HS-5 (cell line): ENCODE results near the gene UPF1.
A peak's percentile ranks its signal among the peaks of the same experiment; 100 is the strongest.

Experiments
- DNase-seq: peaks from one replicate; pipeline ENCODE4 v3.0.0-alpha.2; 2012; ENCODE audit warnings: low read depth

UPF1 gene

DNA sequence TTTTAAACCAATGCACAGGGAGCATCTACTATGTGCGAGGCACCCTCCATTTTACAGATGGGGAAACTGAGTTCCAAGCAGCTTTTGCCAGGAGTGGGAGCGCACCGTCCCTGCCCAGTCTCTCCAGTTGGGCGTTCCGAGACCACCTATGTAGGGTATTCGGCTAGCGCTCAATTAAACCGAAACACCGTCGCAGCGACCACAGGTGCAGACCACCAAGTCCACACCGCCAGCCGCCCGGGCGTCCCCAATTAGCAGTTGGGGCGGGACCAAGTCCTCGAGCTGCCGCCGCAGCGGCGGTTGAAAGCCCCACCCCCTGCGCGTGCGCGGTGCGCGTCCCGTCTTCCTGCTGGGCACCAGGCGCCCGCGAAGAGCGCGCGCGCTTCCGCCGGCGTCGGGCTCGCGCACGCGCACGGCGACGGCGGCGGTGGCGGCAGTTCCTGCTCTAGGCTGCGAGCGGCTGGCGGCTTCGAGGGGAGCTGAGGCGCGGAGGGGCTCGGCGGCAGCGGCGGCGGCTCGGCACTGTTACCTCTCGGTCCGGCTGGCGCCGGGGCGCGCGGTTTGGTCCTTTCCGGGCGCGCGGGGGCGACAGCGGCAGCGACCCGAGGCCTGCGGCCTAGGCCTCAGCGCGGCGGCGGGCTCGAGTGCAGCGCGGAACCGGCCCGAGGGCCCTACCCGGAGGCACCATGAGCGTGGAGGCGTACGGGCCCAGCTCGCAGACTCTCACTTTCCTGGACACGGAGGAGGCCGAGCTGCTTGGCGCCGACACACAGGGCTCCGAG, at the start of gene UPF1:
TSS of gene UPF1 (plus strand) at position 436 of the 782 bp plus-strand sequence. CDS start at position 687, 251 bp downstream.
- DNase-seq = peak; percentile 52

DNA sequence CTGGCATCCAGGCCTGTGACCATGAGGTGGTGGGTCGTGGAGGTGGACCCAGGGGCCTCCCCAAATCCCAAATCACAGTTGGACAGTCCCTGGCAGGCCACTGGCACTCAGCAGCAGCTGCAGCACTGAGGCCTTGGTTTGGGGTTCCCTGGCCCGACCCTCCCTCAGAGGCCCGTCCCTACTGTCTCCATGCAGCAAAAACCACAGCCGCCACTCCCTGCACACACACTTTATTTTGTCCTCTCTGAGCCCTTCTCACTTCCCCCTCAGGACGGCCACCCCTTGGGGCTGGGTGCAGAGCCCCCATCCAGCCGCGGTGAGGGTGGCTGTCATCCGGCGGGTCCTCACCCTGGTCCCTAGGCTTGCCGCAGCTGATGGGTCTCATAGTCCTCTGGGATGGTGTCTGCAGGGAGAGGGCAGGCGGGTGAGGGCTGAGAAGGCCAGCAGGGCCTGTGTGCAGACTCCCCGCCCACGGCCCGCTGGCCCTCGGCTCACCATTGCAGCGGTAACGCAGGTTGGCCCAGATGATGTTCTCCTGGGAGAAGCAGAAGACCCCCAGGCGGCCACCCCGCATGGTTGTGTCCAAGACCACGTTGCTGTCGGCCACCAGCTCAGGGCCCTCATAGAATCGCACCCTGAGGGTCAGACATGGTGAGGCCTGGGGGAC, 49.1 kb upstream of the UPF1 start:
- DNase-seq = no peak

DNA sequence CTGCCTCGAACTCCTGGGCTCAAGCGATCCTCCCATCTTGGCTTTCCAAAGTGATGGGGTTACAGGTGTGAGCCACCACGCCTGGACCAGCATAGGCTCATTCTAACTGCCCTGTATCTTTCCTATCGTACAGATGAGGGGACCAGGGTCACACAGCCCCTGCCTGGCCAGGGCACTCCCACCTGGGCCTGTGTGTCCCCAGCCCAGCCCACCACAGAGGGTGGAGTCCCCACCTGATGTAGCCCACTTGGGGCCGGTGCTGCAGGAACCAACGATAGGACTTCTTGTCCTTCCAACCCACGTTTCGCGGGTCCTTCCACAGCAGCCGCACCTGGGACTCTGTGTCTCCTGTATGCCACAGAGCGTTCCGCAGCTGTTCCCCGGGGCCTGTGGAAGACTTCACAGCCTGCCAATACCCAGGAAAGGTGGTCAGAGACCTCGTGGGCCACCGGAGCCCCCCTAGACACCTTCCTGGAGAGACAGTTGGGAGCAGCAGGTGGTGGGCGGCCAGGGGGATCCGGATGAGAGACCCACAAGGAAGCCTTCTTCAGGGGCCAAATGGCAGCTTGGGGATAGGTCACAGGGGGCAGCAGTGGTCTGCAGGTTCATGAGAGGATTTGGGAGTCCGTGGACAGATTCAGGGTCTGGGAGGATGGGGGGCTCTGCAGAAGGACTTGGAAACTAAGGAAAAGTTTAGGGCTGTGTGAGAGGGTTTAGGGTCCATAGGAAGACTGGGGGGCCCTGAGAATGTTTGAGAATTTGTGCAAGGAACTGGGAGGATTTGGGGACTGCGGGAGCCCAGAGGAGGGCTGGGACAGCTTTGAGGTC, 47.6 kb upstream of the UPF1 start:
- no peak for DNase-seq

DNA sequence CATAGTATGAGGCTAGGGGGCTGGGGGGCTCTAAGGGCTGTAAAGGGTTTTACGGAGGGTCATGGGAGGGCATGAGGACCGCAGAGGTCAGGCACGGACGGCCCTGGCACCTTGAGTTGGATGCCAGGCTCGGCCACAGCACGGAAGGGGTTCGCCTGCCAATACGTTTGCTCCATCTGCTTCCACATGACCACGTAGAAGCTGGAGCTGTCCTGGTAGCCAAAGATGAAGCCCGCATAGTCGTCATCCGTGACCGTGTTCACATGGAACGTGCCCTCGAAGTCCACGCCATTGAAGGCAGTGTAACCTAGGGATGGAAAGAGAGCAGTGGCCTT, 47.0 kb upstream of the UPF1 start:
- no peak for DNase-seq

DNA sequence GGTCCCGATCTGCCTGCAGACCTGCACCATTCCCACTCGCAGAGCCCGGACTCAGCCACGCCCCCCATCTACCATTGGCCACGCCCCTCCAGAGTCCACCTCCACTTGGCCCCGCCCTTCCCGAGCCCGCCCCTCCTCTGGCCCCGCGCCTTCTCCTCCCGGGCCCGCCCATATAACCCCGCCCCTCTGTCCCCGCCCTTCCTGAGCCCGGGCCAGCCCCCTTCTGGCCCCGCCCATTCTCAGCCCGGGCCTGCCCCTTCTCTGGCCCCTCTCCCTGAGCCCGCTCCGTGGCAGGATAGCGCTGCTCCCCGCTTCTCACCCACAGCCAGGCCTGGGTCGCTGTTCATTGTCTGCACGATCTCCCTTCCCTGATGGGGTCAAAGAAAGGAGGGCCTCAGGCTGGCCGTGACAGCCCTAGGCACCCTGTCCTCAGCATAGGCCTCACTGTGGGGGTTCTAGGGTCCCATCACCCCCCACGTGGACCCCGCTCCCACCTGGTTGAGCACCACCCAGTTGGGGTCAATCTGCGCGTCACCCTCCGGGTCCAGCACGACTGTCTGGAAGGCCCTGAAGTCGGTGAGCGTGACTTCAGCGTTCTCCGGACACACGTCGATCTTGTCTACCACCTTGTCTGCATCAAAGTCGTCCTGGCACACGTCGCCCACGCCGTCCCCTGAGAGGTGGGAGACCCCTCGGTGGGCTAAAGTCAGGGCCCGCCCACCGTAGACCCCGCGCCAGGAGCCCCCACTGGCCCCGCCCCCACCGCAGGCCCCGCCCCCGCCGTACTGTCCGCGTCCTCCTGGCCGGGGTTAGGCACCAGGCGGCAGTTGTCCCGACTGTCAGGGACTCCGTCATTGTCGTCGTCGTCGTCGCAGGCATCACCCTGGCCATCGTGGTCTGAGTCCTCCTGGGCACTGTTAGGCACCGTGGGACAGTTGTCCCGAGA, 46.3 kb upstream of the UPF1 start:
- DNase-seq = no peak

DNA sequence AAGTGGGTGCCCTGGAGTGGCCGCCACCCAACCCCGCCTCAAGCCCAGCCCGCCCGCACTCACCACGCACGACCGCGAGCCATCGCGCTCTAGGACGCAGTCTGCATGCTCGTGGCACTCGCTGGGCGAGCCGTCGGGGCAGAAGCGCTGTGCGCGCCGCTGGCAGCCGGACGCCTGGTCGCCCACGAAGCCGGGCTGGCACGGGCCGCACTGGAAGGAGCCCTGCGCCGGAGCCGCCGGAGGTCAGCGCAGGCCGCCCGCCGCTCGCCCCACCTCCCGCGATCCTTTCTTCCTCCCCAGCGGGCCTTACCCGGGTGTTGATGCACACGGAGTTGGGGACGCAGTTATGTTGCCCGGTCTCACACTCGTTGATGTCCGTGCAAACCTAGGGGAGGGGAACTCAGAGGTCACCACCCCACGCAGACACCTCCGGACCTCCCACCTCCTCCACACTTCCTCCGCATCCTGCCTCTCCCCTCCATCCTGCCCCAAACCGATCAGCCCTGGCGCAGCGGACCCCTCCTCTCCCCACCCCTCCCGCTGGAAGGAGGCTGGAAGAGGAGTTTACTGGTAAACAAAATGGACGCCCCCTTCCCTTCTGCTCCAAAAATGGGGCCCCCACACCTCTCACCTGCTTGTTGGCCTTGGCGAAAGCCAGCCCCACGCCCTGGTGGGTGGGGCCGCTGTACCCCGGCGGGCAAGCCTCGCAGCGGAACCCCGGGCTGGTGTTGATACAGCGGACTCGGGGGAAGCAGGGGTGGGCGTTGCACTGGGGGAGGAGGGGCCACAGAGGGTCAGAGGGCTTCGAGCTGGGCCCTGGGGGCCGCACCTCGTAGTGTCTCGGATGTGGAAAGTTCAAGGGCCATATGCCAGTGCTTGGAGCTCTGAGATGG, 43.0 kb upstream of the UPF1 start:
- DNase-seq = no peak

DNA sequence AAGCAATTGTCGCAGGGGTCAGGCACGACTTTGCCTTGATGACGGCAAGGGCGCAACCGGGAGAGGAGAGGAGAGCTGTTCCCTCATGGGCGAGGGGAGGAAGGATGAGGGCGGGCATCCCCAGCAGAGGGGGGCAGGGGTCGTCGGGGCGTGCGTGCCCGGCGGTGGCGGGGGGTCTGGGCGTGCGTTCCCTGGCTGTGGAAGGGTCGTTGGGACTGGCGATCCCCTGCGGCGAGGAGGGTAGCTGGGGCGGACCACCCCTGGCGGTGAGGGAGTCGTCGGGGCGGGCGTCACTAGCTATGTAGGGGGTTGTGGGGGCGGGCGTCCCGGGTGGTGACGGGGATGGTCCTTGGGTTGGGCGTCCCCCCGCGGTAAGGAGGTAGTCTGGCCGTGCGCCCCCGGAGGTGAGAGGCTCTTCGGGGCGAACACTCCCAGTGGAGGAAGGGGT, 42.3 kb upstream of the UPF1 start:
- no peak for DNase-seq

DNA sequence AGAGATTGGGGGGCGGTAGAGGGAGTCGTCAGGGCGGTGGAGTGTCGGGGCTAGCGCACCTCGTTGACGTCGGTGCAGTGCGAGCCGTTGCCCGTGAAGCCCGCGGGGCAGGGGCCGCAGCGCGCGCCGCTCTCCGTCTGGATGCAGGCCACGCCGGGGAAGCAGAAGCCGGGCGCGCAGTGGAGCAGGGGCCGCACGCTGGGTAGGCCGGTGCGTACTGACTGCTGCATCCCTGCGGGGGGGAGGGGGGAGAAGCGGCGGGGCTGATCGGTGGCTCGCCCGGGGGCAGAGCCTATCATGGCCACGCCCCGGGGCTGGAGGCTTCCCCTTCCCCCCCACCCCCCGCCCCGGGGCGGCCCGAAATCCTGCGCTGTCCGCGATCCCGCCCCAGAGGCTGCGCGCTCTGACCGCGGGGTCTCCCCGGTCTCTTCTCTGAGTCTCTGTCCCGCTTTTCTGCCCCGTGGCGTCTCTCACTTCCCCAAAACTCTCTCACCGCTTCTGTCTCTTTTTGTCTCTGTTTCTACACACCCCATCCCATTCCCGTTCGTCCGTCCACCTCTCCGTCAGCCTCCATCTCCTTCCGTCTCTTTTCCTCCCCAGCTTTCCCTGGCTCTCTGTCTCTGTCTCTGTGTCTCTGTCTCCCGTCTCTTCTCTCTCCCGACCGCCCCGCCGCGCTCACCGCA, 41.7 kb upstream of the UPF1 start:
- DNase-seq = no peak

DNA sequence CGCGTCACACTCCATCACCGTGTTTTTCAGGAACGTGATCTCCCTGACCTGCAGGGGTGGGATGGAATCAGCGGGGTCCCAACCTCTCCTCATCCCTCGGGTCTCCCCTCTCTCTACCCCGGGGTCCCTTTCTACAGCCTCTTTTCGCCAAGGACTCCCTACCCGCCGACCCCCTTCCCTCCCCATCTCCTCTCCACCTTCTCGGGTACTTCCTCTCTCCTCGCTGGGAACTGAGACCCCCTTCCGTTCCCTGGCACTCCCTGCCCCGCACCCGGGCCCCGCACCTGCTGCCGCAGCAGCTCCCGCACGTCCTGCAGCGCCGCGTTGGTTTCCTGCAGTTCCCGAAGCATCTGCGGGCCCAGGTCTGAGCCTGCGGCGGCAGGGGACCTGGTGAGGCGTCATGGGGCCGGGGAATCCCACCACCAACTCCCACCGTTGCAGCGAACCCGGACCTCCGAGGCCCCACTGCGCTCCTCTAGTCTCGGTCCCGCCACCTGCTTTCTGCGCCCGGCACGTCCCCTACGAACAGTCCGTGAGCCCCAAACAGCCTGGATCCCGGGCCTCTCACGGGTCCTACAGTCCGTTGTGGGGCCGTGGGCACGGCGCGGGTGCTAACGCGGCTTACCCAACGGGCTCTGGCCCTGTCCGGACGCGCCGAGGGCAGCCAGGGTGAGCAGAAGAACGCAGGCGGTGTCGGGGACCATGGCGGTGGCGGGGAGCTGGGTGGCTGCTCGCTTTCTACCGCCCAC, 41.0 kb upstream of the UPF1 start, which contains the start of gene COMP:
TSS of gene COMP (minus strand) at position 740 of the 749 bp plus-strand sequence. CDS start at position 704, 36 bp downstream.
- no peak for DNase-seq

DNA sequence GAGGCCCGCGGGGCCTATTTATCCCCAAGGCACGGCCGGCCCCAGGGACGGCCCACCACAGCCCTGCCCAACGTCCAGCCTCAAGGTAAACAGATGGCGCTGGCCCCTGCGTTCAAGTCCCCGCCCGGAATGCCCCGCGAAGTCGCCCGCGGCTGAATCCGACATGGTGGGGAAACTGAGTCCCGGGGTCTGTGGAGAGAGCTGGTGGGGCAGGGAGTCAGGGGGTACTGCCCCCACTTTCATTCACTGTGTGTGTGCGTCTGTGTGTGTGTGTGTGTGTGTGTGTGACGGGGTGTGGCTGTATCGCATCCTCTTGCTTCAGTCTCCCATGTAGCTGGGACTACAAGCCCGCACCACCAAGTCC, 40.5 kb upstream of the UPF1 start:
- no peak for DNase-seq

DNA sequence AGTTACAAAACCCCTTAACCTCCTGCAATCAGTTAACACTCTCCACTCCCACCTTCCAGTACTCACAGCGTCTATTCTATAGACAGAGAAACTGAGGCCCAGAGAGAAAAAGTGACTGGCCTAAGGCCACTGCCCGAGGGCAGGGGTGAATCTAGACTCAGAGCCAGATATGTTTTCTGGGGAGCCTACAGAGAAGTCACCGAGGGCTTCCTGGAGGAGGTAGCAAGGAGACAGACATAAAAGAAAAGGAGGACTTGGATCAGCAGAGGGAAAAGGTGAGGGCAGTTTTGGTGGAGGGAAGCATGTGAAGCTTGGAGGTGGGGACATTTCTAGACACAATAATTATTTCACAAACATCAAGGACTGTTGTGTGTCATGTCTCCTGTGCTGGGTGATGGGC, 39.1 kb upstream of the UPF1 start:
- no peak for DNase-seq

DNA sequence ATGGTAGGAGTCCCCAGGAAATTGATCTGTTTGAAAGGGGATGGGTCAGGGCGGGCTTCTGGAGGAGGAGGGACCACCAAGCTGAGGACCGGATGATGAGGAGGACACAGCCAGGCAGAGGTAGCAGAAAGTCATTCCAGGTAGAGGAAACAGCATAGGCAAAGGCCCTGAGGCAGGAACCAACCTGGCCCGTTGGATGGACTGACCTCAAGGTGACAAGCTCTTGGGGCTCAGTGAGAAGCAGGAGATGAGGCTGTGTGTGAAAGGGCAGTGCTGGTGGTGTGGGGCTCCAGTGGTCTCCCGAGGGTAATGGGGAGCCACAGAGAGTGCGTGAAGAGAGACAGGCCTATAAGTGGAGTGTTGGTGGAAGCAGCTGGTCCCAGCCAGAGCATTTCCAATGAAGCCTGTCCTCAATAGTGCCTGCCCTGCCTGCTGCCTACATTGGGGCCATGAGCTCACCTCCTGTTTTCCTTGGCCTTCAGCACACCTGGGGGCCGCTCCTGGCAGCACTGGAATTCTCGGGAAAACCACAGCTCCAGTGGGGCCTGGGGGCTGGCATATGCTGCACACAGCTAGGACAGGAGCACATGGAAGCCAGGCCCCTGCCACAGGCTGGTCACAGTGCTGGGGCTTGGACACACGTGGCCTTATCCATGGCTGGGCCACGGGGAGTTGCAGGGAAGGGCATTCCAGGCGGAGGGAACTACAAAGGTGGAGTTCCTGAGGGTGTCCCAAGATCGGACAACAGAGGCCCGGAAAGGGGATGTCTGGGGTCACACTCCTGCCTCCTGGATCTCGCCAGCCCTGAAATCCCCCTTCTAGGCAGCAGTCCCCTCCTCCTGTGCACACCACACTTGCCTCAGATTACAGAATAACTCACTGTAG, 38.4 kb upstream of the UPF1 start:
- no peak for DNase-seq

DNA sequence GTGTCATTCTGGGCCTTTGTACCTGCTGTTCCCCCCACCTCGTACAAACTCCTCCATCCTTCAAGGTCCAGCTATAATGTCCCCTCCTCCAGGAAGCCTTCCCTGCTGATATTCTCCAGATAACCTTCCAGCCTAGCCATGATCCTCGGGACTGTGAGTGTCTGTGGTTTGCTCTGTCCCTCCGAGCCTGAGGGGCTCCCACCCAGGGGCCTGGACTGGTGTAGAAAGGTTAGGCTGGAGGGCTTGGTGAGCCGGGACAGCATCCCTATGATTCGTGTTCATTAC, 37.8 kb upstream of the UPF1 start:
- DNase-seq = no peak

DNA sequence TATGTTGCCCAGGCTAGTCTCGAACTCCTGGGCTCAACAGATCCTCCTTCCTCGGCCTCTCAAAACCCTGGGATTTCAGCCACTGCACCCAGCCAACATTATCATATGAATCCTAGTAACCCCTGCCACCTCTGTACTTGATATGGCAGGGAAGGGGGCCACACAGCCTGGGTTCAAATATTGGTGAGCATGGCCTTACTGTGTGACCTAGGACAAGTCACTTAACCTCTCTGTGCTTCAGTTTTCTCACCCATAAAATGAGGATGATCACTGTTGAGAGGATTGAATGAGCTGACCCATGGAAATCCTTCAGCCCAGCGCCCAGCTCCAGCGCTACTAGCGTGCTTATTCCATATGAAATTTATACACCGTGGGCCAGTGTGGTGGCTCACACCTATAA, 37.1 kb upstream of the UPF1 start:
- DNase-seq = no peak

DNA sequence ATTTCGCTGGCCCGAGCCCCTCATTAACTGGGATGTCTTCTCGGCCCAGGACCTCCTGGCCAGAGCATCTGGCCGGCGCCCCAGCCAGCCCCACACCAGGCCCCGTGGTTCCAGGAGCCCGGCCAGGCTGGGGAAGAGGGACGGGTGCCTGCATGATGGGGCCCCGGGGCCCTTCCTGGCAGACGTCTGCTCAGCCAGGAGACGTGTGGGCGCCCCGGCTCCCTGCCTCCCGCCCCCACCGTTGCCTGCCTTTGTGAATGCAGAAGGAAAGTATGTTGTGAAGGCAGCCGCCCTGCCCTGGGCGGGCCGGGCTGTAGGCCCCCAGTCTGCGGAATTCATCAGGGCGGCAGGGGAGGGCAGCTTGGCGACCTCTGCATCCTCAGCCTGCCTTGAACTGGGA, 36.2 kb upstream of the UPF1 start:
- no peak for DNase-seq

DNA sequence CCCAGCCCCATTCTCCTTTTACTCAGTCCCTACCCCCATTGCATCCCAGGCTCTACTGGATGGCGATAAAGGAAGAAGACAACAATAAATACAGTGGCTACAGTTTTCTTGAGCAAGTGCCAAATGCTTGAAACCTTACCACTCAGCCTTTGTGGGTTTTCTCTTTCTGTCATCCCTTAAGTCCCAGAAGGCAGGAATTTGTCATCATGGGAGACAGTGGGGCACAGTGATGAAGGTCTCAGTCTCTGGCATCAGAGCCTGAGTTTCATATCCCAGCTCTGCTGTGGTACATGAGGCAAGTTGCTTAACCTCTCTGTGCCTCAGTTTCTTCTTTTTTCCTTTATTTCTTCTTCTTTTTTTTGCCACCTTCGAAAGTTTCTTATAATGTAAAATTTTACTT, 35.5 kb upstream of the UPF1 start:
- no peak for DNase-seq

DNA sequence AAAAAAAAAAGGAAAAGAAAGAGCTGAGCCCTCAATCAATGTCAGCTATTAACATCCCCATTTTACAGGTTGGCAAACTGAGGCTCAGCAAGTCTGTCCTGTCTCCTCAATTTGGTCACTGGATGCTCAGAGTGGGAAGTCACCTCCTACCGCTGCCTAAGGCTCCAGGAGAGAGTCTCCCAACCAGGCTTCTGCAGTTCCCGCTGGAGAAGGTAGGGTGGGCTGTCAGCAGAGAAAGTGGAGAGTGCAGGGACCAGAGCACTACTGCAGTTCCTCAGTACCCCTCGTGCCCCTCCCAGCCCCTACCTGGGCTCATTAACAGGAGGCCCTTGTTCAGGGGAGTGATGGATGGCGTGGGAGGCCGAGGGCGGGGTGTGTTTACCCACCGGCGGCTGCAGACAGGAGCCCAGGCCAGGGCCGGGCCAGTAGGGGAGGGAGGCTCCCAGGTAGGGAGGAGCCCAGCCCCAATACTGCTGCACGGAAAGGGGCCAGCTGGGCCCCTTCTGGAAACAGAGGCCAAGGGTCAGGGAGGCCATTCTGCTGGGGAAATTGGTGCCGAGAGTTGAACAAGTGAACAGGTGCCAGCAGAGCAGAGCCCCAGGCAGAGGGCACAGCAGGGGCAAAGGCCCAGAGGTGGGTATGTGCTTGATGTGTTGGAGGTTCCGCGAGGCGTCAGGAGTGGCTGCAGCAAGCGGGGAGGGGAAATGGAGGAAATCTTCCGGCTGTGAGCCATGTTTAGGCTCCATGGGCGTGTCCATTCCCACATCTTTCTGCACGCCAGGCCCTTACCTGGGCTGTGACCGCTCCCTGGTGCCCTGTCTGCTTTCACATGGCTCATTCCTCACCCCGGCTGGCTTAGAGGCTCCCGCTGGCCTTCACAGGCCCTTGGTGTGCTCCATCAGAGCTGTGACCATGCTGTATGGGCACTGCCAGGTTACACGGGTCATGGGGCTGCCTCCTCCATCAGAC, 33.1 kb upstream of the UPF1 start:
- no peak for DNase-seq
